GM19099 (cell line): ENCODE results near the gene SAMD8.

Experiments
- POLR2A ChIP-seq: IDR thresholded peaks from 3 replicates; pipeline ENCODE4 v1.6.1; 2011; ENCODE audit warnings: low read depth; ENCODE audit not compliant: insufficient read length; ENCODE audit errors: extremely low read depth

Gene SAMD8

DNA sequence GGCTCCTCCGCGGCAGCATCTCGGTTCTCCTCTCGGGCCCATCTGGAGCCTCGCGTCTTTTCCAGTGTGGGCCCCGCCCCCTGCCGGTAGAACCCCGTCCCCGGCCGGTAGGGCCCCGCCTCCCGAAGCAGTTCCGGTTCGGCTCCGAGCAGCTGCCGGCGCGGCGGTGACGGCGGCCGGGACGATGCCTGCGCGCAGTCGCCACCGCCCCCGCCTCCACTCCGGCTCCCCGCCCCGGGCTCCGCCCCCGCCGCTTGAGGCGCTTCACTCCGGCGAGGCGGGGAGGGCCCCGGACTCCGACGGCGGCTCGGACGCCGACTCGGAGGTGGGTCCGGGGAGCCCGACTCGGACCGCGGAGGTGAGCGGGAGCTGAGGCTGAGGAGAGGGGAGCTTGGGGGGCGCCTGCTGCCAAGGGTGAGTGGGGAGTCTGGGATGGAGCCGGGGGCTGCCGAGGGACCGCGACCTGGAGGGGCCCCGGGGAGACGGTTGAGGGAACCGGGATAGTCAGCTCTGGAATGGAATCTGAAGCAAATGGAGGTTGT is at the start of gene SAMD8:
TSS of gene SAMD8 (plus strand) at position 292 of the 542 bp plus-strand sequence. CDS start 38,873 bp downstream, outside the sequence.
- TF ChIP-seq POLR2A: peak; percentile 83

DNA sequence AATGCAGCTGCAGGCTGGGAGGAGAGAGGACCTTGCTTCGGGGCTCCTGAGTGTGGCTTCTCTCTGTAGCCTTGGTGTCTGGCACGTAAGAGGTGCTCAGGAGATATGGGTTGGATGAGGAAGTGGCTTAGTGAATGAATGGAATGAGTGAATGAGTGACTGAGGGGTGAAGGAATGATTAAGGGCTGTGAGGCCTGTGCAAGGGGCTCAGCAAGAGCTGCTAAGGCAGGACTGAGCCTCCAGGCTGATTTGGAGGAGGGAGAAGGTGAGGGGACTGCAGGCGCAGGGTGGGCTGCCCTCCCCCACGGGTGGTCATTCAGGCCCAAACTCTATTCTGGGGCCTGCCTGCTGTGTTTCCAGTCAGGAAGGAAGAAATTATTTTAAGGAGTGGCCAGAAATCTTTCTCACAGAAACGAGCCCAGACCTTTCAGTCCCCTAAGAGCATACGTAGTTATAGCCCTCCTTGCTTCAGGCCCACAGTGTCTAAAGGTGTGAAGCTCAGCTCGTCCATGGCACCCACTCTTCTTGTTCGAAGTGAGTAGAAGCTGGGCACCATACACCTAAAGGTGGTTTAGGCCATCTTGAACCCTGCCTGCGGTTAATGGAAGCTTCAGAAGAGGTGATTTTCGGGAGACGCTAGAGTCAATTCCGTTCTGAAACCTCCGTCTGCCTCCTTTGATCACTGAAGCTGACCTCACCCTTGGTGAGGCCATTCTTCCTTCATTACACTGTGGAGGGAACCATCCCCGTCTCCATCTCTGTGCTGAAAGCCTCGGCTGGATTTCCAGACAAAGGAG is 49.5 kb upstream of the SAMD8 start:
- TF ChIP-seq POLR2A: no peak

DNA sequence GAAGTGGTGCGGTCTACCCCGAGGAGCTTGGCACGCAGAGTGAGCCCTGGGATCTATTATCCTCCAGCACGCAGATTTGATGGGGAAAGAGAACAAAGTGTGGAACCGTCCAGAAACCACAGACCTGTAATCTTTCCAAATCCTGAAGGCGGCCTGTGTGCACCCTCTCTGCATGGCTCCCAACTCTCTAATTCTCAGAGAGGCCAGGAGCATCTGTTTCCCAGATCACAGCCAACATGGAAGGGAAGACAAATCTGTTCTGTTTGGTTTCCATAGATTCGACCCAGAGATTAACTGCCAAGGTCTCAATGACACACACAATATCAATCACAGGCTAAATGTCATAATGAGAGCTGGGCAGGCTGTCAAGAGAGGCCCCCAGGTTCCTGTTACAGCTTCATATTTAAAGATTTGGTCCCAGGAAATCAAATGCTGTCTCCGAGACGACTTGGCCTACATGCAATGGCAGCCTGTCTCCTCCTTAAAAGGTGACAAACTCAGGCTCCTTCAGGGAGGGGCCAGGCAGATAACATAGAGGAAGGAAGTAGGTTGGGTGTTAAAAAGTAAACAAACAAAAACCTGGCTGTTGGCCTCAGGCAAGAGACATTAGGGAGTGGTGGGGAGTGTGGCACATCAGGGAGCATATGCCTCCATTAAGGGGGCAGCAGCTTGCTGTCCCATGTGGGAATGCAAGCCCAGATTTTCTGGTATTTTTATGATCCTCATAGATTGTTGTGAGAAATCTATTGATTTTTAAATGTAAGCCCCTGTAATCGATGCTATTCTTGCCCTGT is 48.8 kb upstream of the SAMD8 start:
- TF ChIP-seq POLR2A: no peak

DNA sequence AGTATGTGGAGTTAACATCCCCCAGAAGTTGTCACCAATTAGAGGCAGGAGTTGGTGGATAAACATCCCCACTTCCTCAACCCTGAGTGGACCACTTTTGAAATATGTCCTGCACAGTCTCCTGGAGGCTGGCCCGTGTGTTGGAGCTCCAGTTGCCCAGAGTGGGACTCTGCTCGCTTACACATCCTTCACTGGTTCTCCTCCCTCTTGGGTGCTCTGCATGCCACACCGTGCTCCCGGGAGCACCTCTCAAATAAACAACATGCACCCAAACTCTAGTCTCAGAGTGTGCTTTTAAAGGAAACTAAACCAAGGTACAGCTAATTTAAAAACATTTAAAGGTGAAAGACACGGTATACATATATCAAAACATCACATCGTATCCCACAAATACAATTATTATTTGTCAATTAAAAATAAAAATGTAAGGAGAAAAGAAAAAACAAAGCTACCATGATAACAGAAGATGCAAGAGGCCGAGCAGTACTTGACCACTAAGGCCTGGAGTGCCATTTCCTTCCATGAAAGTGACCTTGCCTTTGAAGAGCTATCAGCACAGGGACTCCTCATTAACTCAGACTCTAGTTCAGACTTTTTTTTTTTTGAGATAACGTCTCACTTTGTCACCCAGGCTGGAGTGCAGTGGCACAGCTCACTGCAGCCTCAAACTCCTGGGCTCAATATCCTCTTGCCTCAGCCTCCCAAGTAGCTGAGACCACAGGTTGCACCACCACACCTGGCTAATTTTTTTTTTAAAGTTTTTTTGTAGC is 47.8 kb upstream of the SAMD8 start:
- TF ChIP-seq POLR2A: no peak

DNA sequence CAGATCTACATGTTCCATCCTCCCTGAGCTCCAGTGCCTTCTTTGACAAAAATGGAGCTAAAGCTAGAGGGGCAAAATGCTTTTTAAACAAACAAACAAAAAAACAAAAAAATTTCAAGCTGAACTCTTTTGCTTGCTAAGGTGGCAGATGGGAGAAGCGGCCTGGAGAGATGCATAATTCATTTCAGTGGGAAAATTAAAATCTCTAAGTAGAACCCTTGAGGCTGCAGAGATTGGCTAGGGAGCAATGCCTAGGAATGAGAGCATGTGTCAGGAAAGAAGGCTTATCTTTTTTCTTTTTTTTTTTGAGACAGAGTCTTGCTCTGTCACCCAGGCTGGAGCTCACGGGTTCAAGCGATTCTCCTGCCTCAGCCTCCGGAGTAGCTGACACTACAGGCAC is 46.4 kb upstream of the SAMD8 start:
- no peak for TF ChIP-seq POLR2A

DNA sequence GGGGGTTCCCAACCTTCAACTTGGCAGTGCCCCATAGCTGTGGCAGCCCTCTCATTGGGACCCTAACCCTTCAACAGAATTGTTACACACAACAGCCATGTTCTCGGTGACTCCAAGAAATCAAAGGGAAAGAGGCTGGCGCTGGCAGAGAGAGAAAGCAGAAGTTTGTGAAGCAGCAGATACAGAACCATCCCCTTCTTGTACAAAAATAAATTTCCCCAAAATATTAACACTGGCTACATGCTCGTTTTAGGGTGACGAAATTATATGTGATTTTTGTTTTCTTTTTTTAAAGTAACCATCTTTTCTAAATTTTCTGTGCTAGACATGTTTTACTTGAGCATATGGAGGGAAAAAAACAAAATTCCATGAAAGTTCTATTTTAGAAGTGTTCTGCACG is 45.2 kb upstream of the SAMD8 start:
- no peak for TF ChIP-seq POLR2A

DNA sequence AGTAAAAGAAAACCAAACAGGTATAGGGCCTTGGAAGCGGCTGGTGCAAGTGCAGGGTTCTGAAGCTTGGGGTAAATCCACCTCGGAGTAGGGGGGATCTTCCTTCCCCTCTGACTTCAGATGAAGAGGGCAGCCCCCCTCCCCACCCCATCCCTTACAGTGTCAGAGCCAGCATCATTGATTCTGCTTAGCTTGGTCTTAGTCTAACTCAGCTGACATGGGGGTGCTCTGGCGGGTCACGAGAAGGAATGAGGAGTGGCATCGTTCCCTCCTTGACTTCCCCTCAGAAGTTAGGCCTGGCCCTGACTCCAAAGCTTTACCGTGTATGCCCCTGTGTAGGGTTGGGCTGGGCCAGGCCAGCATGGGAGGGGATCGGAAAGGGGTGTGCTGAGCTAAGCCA is 44.2 kb upstream of the SAMD8 start:
- no peak for TF ChIP-seq POLR2A

DNA sequence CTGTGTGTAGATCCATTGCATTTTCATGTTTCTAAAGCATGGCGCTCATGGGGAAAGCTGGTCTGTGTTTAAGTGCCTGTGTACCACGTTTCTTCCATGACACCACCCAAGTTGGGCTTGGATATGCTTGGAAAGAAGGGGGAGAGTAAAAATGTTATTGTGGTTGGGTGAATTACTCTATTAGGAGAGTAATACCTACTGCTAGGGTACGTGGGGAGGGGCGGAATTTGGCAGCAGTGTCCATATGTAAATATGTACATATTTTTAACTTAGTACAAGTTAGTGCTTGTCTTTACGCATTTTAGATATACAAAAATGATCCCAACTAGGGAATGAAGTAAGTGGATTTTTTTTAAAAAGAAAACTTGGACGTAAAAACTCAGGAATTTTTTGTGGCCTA is 42.9 kb upstream of the SAMD8 start:
- no peak for TF ChIP-seq POLR2A

DNA sequence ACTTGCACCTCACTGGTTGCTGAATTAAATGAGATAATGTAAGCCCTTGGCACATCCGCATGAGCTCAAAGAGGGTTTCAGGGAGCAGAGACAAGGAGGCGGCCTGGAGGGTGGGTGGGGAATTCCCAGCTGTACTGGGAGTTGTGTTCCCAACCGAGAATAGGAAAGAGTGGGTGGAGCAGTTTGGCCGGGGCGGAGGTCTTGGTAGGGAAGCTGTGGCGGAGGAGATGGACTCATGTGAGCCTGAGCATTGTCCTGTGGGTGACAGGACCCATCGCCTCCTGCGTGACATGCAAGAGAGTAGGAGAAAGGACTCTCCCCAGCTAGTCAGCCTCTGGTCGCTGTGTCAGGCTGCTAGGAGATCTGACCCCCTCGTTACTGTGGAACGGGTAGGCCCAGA is 41.0 kb upstream of the SAMD8 start:
- TF ChIP-seq POLR2A: no peak

DNA sequence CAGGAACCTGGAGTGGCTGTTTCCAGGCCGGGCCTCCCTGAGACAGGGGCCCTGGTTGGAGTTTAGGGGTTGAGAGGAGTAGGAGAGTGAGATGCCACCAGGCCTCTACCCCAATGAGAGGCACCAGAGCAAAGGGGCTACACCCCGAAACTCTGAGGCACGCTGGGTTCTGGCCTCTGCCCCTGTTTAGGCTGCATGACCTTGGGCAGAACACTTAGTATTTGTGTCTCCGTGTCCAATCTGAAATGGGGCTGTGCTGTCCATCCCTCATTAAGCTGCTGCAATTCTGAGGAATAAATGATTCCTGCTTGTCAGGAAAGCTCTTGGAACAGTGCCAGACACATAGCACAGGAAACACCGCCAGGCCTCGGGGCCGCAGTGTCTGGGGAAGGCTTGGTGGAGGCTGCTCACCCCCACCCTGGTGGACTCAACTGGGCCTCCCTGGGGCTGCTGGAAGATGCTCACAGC is 40.5 kb upstream of the SAMD8 start:
- TF ChIP-seq POLR2A: no peak

DNA sequence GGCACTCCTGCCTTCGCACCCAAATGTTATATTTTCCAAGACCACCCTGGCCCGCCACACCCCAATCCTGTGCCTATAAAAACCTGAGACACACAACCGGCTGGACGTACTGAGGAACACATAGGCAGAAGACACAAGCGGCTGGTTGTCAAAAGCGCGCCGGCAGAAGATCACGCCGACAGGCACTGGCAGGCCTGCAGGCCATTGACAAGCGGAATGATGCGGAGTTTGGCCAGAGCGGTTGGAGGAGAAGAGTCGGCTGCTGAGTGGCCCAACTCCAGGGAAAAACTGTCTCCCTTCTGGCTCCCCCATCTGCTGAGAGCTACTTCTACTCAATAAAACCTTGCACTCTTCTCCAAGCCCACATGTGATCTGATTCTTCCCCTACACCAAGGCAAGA is 39.7 kb upstream of the SAMD8 start:
- no peak for TF ChIP-seq POLR2A

DNA sequence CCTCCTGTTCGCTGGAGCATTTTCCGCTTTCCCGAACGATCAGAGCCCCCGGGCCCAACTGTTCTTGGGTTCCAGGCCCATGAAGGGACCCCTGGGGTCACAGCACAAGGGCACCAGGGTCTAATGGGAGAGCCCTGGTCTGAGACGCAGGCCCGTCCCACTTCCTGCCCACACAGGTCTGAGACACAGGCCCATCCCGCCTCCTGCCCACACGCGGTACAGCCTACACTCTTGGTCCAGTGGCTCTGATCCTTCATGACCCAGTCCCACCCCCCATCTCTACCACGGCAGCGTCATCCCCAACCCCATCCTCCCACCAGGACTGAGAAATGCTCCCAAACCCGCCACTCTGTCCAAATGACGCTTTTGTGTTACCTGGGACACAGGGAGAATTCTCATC is 38.7 kb upstream of the SAMD8 start:
- TF ChIP-seq POLR2A: no peak

DNA sequence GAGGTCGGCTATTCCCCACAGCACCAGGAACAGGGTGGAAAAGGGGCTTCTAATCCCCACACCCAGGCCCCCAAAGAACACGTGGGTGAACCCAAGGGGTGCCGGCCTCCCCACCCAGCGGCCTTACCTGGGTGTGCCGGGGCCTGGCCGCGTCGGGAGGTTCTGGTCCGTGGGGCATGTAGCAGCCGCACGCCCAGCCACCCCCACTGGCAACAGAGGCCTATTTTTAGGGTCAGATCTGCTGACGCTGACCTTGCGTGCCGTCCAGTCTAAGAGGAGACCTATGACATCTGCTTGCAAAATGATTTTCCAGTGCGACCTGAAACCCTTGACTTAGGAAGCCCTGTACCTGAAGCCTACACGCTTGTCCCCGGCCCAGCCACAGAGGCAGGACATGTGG is 38.0 kb upstream of the SAMD8 start:
- no peak for TF ChIP-seq POLR2A

DNA sequence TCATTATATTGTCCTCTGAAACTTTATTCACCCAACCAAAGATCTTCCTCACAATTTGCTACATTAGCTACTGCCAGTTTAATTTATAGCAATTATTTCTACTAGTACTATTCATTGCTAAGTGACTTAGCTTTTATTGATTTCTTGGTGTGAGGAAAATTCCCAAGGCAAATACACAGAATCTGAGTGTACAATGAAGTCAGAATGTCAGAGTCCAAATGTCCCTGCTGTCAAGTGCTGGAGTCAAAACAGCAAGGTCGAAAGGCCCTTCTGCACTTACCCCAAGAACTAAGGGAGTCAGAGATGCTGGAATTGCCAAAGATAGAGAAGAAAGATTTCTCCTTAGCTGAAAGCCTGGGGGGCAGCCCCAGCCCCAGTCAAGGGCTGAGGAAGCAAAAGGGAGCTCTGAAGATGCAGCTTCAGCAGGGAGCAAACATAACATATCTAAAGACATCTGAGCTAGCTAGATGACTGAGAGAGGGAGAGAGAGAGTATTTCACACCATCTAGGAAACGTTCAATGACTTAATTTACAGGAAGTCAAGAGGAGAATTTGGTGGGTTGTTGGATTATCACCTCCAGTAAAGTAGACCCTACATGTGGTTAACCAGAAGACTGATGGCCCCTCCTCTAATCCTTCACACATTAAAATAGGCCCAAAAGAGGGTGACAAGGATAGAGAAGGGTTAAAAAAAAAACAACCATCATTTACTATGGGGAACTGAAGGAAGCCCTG is 36.6 kb upstream of the SAMD8 start:
- no peak for TF ChIP-seq POLR2A
